Lung microvascular endothelial cell (primary cell): ENCODE results near the gene STKLD1. TPM values are rescaled to one million over a fixed set of nuclear protein-coding genes. Genes with fewer than 3 reads are reported as not detected.
A peak's percentile ranks its signal among the peaks of the same experiment; 100 is the strongest.
"Not testable (repeated sequence)": the region's sequence is repeated elsewhere in the genome, so short reads cannot be mapped to it uniquely, and the experiment has no call there.

Experiments used
- DNase-seq, 2 donors: peaks; one replicate each; pipeline versions ENCODE4 v3.0.0 to v3.0.0-alpha.2; 2010; ENCODE audit warnings: low read depth in 2 of 2
- total RNA-seq: library from RNA; depleted of rRNA; stranded (reverse); fragments of >200 nt; gene quantifications from 2 replicates; pipeline ENCODE4 v1.2.1, GENCODE V29; 2014

Gene STKLD1
- total RNA-seq, 1 donor from 2014 or later: 0.60 TPM

- no peak for DNase-seq
Measured at GRCh38 chr9:133382507-133383141, 6.5 kb downstream of the STKLD1 start.

DNA sequence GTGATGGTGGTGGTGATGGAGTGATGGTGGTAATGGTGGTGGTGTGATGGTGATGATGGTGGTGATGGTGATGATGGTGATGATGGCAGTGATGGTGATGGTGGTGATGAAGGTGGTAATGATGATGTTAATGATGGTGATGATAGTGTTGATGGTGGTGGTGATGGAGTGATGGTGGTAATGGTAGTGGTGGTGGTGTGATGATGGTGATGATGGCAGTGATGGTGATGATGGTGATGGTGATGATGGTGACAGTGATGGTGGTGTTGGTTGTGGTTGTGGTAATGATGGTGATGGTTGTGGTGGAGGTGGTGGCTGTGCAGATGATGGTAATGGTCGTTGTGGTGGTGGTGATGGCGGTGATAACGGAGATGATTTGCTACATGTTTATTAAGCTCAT, 7.3 kb downstream of the STKLD1 start:
- no peak for DNase-seq

GRCh38 chr9:133384736-133385321, 8.7 kb downstream of the STKLD1 start:
- no peak for DNase-seq

DNA sequence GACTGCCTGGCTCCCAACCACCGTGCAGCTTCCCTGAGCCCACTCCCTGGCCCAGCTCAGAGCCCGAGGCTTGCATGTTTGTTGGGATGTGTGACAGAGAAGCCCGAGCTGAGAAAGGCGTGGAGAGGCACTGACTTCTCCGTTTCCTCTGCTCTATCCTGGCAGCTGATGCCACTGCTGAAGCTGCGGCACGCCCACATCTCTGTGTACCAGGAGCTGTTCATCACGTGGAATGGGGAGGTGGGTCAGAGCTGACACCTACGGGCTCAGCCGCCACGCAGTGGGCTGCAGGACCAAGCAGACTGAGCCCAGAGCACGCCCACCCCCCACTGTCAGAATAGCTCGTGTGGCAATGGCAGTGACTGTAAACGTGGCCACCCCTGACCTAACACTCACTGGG, 9.3 kb downstream of the STKLD1 start:
- DNase-seq: no peak

DNA sequence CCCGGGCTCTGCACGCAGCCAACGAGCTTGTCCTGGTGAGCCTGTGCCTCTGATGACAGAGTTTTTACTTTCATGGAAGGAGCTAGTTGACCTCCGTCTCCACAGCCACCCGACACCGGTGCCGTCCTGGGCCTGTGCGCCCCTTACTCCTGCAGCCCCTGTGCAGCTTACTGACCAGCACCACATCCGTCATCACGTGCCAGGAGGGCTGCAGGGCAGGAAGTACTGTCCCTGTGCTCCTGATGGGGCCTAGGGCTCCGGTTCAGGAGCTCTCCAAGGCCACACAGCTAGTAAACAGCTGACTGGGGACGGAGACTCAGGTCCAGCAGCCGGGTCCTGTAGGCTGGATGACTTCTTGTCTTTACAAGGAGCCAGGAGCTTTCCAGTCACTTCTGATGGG, 10.2 kb downstream of the STKLD1 start:
- no peak for DNase-seq

- DNase-seq: no peak
Measured at GRCh38 chr9:133387680-133388079, 11.5 kb downstream of the STKLD1 start.

DNA sequence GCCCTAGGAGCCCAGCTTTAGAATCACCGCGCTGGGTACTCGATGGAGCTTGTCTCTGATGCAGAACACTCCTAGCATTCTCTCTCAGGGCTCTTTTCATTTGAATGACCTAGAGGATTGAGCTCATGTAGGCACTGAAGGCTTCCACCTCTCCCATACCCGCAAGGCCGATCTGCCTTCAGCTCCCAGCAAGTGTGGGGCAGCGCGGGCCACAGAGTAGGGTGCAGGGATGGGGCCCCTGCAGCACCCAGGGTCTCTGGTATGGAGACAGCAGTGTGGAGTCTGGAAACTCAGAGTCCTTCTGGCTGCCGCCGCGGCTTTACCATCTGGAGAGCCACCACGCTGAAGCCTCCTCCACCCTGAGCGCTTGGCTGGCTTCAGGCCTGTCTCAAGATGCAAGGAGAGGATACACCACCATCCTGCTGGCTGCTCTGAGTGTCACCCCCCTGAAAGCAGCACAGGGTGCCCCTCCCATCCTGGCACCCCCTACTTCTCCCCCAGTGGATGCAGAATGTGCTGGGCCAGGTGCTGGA, 12.9 kb downstream of the STKLD1 start:
- DNase-seq: no peak

DNA sequence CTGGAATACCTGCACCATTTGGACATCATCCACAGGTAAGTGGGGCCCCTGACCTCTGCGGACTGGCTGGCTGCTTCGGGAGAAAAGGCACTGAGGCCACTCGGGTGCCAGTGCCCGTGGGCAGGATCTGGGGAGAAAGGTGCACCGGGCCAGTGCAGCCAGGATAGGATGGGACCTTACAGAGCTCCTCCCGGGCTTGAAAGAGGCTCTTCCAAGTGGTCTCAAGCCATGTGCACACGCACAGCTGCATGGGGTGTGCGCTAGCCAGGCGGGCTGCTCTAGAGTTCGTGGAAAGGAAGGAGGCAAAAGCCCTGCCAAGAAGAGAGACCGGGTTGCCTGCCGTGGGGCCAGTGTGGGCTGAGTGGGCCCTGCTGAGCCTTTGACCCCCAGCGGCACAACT, 13.4 kb downstream of the STKLD1 start:
- no peak for DNase-seq

DNA sequence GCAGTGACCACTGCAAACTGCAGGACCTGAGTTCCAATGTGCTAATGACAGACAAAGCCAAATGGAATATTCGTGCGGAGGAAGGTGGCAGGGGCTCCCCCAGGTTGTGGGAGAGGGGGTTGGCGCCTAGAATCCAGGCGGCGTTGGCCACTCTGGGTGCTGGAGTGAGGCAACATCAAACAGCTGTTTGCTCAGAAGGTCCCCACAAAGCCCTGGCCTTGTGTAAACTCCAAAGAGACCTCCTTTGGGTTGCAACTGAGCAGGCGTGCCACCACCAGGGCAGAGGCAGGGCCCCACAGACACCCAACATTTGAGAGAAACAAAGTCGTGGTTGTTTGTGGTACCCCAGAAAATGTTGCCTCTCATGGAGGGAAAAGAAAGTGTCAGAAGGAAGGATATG, 14.5 kb downstream of the STKLD1 start:
- no peak for DNase-seq

DNA sequence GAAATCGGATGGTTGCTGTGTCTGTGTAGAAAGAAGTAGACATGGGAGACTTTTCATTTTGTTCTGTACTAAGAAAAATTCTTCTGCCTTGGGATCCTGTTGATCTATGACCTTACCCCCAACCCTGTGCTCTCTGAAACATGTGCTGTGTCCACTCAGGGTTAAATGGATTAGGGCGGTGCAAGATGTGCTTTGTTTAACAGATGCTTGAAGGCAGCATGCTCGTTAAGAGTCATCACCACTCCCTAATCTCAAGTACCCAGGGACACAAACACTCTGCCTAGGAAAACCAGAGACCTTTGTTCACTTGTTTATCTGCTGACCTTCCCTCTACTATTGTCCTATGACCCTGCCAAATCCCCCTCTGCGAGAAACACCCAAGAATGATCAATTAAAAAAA, 15.3 kb downstream of the STKLD1 start:
- not testable (repeated sequence) for DNase-seq

GRCh38 chr9:133392308-133392707, 16.1 kb downstream of the STKLD1 start:
- DNase-seq: not testable (repeated sequence)

DNA sequence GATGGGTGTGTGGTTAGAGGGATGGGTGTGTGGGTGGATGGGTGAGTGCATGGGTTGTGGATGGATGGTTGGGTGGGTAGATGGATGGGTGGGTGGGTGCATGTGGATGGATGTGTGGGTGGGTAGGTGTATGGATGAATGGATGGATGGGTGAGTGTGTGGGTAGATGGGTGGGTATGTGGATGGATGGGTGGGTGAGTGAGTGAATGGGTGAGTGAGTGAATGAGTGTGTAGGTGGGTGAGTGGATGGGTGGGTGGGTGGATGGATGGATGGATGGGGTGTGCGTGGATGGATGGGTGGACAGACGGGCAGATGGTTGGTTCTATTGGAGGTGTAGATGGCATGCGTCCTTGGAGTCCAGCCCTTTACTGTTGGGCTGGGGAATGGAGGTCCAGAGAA, 17.2 kb downstream of the STKLD1 start:
- DNase-seq: no peak

DNA sequence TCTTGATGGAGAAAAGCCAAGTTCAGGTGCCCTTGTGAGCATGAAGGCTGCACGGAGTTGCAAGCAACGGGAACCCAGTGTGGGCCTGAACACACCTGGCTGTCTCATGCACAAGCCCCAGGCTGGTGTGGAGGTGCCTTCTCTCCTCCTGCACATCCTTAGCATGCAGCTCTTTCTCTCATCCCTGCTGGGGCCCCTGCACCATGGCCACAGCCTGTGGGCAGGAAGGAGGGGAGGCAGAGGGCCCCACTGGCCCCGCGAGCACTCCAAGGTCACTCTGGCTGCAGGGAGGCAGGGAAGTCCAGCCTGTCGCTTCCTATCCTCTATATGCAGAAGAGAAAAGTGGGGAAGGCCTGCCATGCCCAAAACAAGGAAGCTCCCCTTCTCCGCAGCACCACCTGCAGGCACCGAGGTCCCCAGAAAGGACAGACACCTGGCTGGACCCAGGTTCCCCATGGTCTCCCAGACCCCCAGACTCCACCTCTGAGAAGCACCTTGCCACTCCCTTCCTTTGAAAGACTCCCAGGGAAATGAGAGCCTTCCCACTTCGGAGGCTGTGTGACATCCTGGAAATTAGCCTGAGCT, 18.6 kb downstream of the STKLD1 start:
- no peak for DNase-seq

GRCh38 chr9:133396952-133397351, 20.8 kb downstream of the STKLD1 start:
- DNase-seq: peak in 1 of 2 donors; percentile 32

DNA sequence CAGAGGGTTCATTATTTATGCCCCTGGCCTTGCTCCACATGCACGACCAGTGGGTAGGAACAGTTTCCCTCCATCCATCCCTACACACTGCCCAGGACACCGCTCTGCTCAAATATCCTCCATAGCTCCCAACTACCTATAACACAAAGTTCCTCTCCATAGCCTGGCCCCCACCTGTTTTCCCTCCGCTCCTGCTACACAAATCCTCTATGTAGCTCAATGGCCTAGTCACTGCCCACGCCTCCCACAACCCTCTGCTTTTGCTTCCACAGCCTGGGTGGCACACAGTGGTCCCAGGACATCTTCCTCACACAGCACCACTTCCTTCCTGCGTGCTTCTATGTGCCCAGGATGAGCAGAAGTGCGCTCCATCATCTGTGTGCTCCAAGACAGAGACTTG, 21.2 kb downstream of the STKLD1 start:
- DNase-seq: no peak

DNA sequence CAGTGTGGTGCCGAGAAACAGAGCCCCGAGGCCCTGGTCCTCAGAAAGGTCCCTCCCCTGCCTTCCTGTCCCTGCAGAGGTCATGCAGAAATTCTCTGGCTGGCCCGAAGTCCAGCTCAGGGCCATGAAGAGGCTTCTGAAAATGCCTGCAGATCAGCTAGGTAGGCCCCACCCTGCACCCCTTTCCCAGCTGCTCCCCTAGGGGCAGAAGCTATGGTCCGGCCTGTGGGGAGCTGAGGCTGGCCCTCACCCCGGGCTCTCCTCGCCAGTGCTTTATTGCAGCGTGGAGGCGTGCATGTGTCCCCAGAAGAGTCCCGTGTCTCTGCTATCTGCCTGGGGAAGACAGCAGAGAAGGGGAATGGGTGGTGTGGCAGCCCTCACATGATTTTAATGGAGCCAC, 21.7 kb downstream of the STKLD1 start:
- DNase-seq: no peak

GRCh38 chr9:133400292-133400691, 24.1 kb downstream of the STKLD1 start:
- DNase-seq: no peak

GRCh38 chr9:133401588-133401987, 25.4 kb downstream of the STKLD1 start:
- no peak for DNase-seq

GRCh38 chr9:133402689-133403088, 26.5 kb downstream of the STKLD1 start:
- no peak for DNase-seq

- DNase-seq: peak; percentile 16 to 52
Measured at GRCh38 chr9:133403766-133404453, 27.7 kb downstream of the STKLD1 start.

DNA sequence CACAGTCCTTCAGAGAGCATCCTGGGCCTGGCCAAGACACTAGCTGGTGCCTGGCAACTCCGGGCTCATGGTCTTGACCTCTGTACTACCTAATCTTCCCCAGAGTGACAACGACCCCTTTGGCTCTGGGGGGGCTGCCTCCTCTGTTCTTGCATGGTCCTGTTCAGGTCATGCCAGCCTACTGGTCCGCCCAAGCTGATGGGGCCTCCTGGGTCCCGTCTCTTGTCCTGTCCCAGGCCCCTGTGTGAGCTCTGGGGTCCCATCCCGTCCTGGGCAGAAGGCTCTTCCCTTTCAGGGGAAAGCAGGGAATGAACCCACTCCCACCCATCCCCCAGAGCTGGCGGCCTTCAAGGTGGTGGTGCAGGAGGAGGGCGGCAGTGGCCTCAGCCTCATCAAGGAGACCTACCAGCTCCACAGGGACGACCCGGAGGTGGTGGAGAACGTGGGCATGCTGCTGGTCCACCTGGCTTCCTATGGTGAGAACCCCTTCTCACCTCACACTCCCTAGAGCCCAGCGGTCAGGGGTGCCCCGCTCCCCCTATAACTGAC, 28.4 kb downstream of the STKLD1 start:
- no peak for DNase-seq
